Stomach (tissue), 4 donors: ENCODE data around the gene R3HDM2.

Source experiments
- POLR2A ChIP-seq, 4 donors: fragments of 450-650 bp; IDR thresholded peaks; one replicate each; pipeline ENCODE4 v1.6.1; 2016; ENCODE audit warnings: antibody characterized with exemption in 4 of 4, control low read depth in 2 of 4, mild to moderate bottlenecking in 1 of 4, moderate library complexity in 1 of 4
- POLR2AphosphoS5 ChIP-seq, 3 donors: sonication (generic); formaldehyde crosslinking; IDR thresholded peaks; one replicate each; pipeline ENCODE4 v1.6.1; 2016; ENCODE audit warnings: antibody characterized with exemption in 3 of 3
- TF ChIP-seq, protein P1 (sequence below), 7 experiments: fragments of 450-650 bp in 4 of 7; fragments of 200-600 bp in 3 of 7; sonication (generic) in 3 of 7; IDR thresholded peaks; one replicate each; pipeline ENCODE4 v1.5.1; 2016 to 2019; ENCODE audit warnings: antibody characterized with exemption in 7 of 7, control low read depth in 2 of 7, mild to moderate bottlenecking in 1 of 7

DNA sequence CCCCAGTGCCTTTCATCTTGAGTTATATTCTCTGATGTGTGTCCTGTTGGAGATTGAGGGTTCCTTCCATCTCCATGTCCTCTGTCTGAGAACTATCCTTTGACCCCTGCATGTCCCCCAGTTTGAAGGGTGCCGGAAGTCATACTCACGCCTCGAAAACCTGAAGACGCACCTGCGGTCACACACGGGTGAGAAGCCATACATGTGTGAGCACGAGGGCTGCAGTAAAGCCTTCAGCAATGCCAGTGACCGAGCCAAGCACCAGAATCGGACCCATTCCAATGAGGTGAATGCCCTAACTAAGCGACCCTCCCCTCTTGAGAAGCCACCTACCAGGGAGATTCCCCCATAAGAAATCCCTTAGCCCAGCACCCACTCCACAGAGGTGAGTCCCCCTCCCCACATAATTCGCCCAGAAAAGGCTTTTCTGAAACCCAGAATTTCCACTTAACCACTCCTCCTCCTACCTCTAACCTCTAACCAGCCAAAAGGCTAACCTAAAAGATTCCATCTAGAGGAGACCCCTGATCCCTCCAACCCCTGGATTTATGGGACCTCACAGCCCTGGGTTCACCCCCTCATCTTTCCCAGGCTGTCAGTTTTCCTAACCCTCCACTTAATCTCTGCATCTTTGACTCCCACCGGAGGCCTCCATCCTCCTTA, 36.5 kb upstream of the R3HDM2 start:
- TF ChIP-seq, protein P1, sequence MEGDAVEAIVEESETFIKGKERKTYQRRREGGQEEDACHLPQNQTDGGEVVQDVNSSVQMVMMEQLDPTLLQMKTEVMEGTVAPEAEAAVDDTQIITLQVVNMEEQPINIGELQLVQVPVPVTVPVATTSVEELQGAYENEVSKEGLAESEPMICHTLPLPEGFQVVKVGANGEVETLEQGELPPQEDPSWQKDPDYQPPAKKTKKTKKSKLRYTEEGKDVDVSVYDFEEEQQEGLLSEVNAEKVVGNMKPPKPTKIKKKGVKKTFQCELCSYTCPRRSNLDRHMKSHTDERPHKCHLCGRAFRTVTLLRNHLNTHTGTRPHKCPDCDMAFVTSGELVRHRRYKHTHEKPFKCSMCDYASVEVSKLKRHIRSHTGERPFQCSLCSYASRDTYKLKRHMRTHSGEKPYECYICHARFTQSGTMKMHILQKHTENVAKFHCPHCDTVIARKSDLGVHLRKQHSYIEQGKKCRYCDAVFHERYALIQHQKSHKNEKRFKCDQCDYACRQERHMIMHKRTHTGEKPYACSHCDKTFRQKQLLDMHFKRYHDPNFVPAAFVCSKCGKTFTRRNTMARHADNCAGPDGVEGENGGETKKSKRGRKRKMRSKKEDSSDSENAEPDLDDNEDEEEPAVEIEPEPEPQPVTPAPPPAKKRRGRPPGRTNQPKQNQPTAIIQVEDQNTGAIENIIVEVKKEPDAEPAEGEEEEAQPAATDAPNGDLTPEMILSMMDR (IDR thresholded peaks at IDR 0.05), result no peak
- TF ChIP-seq POLR2A (IDR thresholded peaks at IDR 0.05) (no peak), POLR2AphosphoS5 (IDR thresholded peaks at IDR 0.05) (no peak)
